ENCODE results near the gene TOLLIP. TPM values are rescaled to one million over a fixed set of nuclear protein-coding genes. Genes with fewer than 3 reads are reported as not detected.

TOLLIP gene
- total and polyA plus RNA-seq, 2 of the 8 experiments (the other 6 are each of a cell fraction or from before 2014, with no cell fraction given) = 23.7 to 34.7 TPM

DNA sequence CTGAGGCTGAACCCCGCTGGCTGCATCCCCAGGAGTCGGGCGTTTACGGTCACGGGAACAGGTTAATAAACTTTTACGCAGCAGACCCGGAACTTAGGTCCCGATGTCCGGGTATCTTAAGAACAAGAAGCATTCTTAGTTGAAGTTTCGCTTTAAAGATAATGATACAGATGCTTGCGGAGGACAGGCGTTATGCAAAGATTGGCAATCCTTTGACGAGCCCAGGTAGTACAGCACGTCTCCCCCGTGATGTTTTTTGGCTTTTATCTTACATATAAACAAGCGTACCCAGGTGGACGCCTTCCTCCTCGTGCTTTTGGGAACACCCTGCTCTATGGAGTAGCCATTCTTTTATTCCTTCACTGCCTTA is 871 bp upstream of the TOLLIP start:
- Histone ChIP-seq H4K91ac (replicated peaks; ENCODE audit: insufficient read length, low read length) (no peak overlapping the region), H3K27me3 (replicated peaks in 1 of 4; ENCODE audit: control insufficient read depth in 3 of 4, extremely low read depth in 1 of 4, insufficient read depth in 3 of 4, low read length in 3 of 4) (no peaks in the 10 kb centered on the region; a peak in 1 of 7 replicates), H3K79me2 (ENCODE audit: control insufficient read depth in 1 of 2, insufficient read depth in 2 of 2, low read length in 2 of 2) (peaks cover 0 to 25% of the 10 kb centered on the region in 2 experiments; a peak in 3 of 4 replicates), H3K9ac (replicated peaks in 1 of 4; ENCODE audit: extremely low read depth in 1 of 4, low read depth in 3 of 4, low read length in 3 of 4) (peak overlapping the region in 1 of 4 experiments; percentile 72; a peak in 2 of 7 replicates), H3K23ac (ENCODE audit: insufficient read length) (no peak overlapping the region), H3K9me3 (ENCODE audit: insufficient read depth in 2 of 2, low read depth in 1 of 2, low read length in 1 of 2) (peaks cover 7% of the 10 kb centered on the region in 2 experiments; a peak in 1 of 4 replicates), H3K4me3 (ENCODE audit: extremely low read depth in 1 of 4, insufficient read depth in 2 of 4, low read depth in 3 of 4, low read length in 4 of 4) (peak overlapping the region; percentile 44 to 84 (median 62)), H2BK5ac (ENCODE audit: low read depth, low read length) (no peak overlapping the region), H3K14ac (ENCODE audit: insufficient read length) (no peak overlapping the region), H3K4me1 (replicated peaks in 1 of 4; ENCODE audit: control insufficient read depth in 3 of 4, insufficient read depth in 4 of 4, low read length in 3 of 4) (peaks cover 0 to 7% (median 1%) of the 10 kb centered on the region in 4 experiments; a peak in 4 of 7 replicates), H3K23me2 (ENCODE audit: low read depth, low read length) (peaks cover 4% of the 10 kb centered on the region; the same call in 1 of the 2 replicates), H2AFZ (ENCODE audit: low read length) (0 out of 2 replicates have a peak overlapping the region, but pooled peaks have one; percentile 45), H2BK15ac (ENCODE audit: low read length) (no peak overlapping the region), H3K4me2 (ENCODE audit: insufficient read depth in 1 of 2, low read depth in 2 of 2, low read length in 2 of 2) (peak overlapping the region; percentile 67 to 72), H3K79me1 (ENCODE audit: low read depth, low read length) (peaks cover 6% of the 10 kb centered on the region), H4K8ac (ENCODE audit: extremely low read depth, insufficient read depth, low read length) (peak overlapping the region; percentile 94), H3K4ac (replicated peaks; ENCODE audit: insufficient read length, low read depth, low read length) (no peak overlapping the region), H4K20me1 (replicated peaks in 1 of 2; ENCODE audit: control insufficient read depth in 1 of 2, insufficient read depth in 2 of 2, low read length in 2 of 2) (peaks cover 3 to 13% of the 10 kb centered on the region in 2 experiments), H3K18ac (ENCODE audit: extremely low read depth, low read length) (0 out of 2 replicates have a peak overlapping the region, but pooled peaks have one; percentile 65), H2BK12ac (ENCODE audit: low read depth, low read length) (no peak overlapping the region), H2BK120ac (replicated peaks; ENCODE audit: low read depth, low read length) (no peak overlapping the region), H3K56ac (replicated peaks; ENCODE audit: insufficient read length, low read depth, low read length) (peak overlapping the region; percentile 36), H3K36me3 (ENCODE audit: control insufficient read depth in 2 of 4, insufficient read depth in 4 of 4, low read length in 3 of 4) (no peaks in the 10 kb centered on the region), H3K27ac (ENCODE audit: low read depth, low read length) (no peak overlapping the region), H2AK5ac (ENCODE audit: low read depth, low read length) (no peak overlapping the region), H2BK20ac (ENCODE audit: low read length) (no peak overlapping the region), H4K5ac (ENCODE audit: insufficient read length, low read depth, low read length) (no peak overlapping the region)
- WGBS, 2 experiments (ENCODE audit: extremely low coverage in 1 of 2, insufficient coverage in 1 of 2, insufficient read length in 1 of 2, insufficient replicate concordance in 2 of 2, low coverage in 1 of 2, low lambda C conversion rate in 2 of 2, missing lambda C conversion rate in 1 of 2) = 79% methylated on average over 18 of the region's 18 CpGs; no CpG with 5 or more reads in 1 of the 2 experiments
- POLR2A ChIA-PET (ENCODE audit: partially characterized antibody) = interaction anchor here (1.1 to 2.7 kb wide), 4 partner anchors 10 to 41 kb away, joined by 3 to 12 read pairs (median 4); no protein-coding TSS in a partner anchor
- DNase-seq (ENCODE audit: low read depth in 1 of 2, low spot score in 2 of 2) = no peak
- CTCF ChIA-PET (ENCODE audit: partially characterized antibody) = interaction anchor here (1.0 kb wide), 2 partner anchors 78 to 206 kb away, joined by 3 to 4 read pairs; no protein-coding TSS in a partner anchor
- FAIRE-seq = no peak
- TF ChIP-seq RBBP5 (IDR thresholded peaks at IDR 0.05; ENCODE audit: borderline replicate concordance, low read depth, low read length) (no peak), CBX8 (IDR thresholded peaks at IDR 0.05; ENCODE audit: borderline replicate concordance, low read depth, low read length) (no peak), TAF1 (IDR thresholded peaks at IDR 0.05; ENCODE audit: low read depth, low read length) (no peak), SUZ12 (IDR thresholded peaks at IDR 0.05; ENCODE audit: low read length) (no peak), CHD1 (IDR thresholded peaks at IDR 0.05; ENCODE audit: low read depth, low read length) (no peak), NRF1 (IDR thresholded peaks at IDR 0.05; ENCODE audit: low read depth, low read length) (no peak), EZH2 (IDR thresholded peaks at IDR 0.05; ENCODE audit: low read depth, low read length, severe bottlenecking) (no peak), ASH2L (IDR thresholded peaks at IDR 0.05; ENCODE audit: low read length) (no peak), JUN (IDR thresholded peaks at IDR 0.05; ENCODE audit: low read depth, low read length) (no peak), SP4 (IDR thresholded peaks at IDR 0.05; ENCODE audit: low read length) (no peak), HDAC6 (IDR thresholded peaks at IDR 0.05; ENCODE audit: low read depth, low read length) (no peak)
- TF ChIP-seq, protein P1, sequence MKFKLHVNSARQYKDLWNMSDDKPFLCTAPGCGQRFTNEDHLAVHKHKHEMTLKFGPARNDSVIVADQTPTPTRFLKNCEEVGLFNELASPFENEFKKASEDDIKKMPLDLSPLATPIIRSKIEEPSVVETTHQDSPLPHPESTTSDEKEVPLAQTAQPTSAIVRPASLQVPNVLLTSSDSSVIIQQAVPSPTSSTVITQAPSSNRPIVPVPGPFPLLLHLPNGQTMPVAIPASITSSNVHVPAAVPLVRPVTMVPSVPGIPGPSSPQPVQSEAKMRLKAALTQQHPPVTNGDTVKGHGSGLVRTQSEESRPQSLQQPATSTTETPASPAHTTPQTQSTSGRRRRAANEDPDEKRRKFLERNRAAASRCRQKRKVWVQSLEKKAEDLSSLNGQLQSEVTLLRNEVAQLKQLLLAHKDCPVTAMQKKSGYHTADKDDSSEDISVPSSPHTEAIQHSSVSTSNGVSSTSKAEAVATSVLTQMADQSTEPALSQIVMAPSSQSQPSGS (IDR thresholded peaks at IDR 0.05; ENCODE audit: low read length) = no peak
